ENCODE results near the gene NAPA.

Gene NAPA

DNA sequence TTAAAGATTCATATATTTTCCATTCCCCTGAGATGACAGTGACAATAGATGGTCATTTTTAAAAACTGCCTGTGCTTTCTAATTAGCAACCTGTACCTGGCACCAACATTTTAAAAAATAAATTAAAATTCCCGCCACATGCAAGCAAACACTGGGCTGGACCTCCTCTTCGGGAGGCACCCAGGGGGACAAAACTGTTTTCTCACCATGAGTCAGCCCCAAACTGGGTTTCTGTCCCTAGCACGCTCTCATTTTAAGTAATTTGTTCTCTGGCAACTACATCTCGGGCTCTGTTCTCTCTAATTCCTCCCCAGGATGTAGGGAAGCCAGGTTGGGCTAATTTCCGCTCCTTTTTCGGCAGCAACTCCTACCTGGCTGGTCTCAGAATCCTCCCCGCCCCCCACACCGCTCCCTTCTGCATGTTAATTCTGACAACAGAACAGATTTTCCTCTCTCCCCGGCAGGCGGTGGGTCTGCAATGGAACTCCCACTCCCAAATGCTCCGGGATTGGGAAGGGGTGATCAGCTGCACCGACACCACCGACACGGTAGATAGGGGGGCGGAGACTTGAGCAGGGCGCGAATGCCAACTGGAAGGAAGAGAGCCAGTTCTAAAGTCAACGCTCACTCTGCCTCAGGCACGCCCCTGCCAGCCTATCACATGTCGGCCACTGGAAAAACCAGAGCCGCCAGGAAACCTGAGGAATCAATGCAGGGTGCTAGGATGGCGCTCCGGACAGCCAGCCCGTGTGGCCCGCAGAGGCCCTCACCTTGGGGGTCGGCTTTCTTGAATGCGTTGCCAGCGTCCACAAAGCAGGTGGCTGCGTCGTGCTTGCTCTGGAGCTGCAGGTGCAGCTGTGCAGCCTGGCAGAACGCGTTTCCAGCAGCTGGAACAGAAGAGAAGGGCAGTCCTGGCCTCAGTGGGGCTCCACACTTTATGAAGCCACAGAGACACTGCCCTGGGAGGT is 14.7 kb downstream of the NAPA start:
- DNase-seq (ENCODE audit: low read depth) = no peak

DNA sequence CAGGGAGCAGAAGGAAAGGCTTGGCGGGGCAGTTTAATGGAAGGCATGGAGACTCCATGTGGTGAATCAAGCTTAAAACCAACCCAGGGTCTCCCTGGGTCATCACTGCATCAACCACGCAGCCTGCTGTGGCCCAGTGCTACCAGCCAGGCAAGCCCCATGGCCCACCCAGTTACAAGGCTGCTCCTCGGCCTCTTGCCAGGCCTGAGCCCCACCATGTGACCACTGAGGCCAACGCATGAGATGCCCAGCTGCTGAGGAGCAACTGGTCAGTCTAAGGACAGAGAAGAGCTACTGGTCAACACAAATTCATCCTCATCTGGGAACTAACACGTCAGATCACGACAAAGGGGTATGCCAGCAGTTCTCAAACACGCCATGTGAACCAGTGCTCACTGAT is 15.5 kb downstream of the NAPA start:
- no peak for DNase-seq (ENCODE audit: low read depth)

DNA sequence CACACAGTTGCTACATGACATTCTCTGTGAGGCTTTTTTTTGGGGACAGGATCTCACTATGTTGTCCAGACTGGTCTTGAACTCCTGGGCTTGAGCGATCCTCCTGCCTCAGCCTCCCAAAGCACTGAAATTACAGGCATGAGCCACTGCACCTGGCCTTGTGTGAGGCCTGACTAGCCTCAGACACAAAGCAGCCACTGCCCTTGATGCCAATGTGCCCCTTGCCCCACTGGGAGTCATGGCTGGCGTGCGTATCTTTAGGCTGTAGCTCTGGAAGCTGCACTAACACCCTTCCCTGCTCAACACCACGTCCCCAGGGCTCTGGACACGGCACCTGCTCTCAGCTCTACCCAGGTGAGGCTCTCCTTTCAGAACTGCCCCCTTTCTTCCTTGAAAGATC is 16.3 kb downstream of the NAPA start:
- no peak for DNase-seq (ENCODE audit: low read depth)

DNA sequence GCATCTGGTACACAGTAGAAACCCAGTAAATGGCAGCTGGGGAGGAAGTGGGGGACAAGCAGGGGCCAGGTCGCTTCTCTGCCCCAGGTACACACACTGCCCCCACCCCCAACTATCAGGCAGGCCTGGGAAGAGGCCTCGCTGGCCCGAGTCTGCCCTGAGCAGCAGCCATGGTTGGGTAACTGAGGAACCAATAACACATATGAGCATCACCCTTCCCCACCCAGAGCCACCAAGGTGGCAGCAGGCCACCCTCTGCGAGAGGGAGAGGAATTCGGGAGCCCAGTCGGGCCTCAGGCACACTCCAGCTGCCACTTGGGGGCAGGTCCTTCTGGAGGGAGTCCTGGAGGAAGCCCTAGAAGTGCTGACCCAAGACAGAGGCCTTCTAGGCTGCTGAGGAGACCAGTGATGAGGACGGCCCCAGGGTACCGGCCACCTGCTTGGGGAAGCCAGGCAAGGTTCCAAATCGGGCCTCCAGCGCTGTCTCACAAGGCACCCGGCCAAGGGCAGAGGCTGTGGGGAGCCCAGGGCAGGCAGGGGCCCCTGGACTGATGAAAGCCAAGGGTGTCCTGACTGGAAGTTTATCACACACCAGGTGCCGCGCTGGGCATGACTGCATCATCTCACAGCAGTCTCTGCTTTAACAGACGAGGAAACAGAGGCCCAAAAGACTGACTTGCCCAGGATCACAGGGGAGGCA is 16.9 kb downstream of the NAPA start:
- DNase-seq (ENCODE audit: low read depth) = no peak

DNA sequence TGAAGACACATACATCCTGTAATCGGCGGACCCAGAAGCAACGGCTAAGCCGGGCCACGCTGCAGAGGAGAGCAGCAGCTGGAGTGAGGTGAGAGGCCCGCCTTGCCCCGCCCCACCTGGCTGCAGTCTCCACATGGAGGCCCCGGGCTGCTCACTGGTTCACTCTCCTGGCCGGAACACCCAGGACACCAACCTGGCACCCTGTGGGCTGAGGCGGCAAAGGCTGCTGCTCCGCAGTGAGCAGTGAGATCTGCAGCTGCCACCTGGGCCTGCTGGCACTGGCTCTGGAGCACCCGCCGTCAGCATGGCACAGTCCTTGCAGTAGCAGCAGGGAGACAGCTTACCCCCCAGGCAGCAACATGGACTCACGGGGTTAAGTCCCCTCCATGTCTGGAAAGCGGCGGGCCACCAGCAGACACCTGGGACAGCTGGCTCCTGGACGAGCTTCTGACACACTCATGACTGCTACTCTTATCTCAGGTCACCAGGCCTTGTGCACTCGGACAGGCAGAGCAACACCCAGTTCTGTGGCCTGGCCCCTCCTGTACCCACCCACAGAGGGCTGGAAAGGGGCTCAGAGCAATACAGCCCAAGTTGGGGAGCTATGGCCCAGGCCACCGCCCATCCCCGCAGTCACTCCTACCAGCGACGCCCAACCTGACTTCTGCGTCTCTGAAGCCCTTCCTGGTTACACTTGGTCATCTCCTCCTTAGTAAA is 17.7 kb downstream of the NAPA start:
- DNase-seq (ENCODE audit: low read depth) = no peak

DNA sequence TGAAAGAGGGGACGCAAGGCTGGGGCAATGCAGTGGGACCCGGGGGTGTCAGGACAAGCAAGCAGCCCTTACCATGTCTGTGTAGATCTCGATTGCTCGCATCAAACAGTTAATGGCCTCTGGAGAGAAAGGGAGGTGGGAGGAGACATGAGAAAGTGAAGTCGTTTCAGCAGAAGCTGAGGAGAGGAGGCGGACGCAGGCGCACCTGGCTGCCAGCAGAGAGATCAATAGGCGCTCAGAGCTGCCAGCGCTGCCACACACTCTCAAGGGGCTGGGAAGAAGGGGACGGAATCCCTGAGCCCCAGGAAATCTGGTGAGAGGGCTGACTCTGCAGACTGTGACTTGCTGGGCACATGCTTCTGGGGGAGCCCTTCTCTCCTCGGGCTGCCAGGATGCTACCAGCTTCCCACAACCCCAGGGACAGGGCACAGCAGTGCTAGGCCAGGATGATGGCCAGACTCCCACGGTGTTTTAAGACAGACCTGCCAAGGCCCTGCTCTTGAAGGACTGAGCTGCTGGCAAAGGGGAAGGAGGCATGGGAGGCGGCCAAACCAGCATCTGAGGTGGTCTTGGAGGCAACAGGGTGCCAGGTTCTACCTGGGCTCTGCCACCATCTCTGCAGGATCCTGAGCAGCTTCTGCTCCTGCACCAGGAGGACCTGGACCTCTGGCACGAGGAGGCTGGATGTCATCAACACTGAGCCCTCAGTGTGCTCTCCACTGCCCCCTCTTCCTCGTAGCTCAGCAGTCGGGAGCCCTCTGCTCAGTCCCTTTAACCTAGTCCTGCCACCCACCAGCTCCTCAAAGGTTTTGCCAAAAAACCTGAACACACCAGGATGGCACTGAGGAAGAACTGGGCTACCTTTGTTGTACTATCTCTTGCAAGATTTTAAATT is 19.1 kb downstream of the NAPA start:
- no peak for DNase-seq (ENCODE audit: low read depth)

DNA sequence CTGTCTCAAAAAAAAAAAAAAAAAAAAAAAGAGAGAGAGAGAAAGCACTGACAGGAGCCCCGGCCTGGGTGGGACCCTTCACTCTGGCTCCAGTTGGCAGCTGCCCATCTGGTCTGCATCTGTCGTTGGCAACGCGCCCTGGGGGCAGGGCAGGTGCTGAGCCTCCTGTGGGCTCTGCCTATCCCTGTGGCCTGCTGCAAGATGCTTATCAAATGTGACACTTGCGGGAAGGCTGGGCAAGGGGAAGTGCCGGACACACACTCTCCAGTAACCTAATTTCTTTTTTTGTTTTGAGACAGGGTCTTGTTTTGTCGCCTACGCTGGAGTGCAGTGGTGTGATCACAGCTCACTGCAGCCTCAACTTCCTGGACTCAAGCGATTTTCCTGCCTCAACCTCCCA is 20.1 kb downstream of the NAPA start:
- DNase-seq (ENCODE audit: low read depth) = no peak

DNA sequence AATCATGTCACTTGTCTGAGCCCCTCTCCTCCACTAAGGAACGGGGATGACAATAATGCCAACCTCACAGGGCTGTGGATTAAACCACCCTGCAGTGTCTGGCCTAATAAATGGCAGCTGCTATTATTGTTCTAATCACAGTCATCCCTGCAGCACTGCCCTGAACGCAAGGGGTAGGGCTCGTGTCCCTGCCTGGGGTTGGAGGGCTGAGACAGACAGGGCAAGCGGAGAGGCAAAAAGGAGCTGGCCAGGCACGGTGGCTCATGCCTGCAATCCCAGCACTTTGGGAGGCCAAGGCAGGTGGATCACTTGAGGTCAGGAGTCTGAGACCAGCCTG is 20.7 kb downstream of the NAPA start:
- DNase-seq (ENCODE audit: low read depth) = no peak

DNA sequence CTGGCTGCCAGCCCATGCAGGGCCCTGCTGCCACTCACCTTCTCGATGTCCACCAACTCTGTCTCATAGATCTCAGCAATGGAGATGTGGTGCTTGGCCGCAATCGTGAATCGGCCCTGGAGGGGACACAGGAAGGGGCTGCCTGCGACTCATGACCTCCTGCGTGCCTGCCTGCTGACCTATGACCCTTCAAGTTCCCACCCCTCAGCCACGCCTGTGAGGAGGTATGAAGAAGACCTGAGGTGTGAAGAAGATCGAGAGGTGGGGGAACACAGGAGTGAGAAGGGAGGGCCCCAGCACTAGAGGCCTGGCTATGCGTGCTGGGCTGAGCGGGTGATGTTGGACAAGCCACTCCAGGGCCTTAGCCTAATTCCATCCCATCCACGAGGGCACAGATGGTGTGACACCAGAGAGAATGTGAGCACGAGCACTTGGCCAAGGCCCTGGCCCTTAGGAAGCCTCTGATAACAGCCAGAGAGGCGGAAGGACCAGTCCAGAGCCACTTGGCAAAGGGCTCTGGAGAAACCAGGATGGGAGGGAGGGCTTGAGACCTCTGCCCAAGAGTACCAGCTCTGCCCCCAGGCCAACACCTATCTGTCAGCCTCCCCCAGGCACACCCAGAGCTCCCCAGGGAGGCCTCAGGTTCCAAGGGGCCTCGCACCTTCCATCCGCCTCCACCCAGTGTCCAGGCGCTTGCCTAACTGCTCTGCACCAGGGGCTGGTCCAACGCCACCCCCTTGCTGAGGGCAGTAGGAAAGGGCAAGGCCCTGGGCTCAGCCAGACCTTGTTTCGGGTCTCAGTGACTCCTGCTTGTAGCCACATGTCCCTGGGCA is 21.3 kb downstream of the NAPA start:
- DNase-seq (ENCODE audit: low read depth) = no peak

DNA sequence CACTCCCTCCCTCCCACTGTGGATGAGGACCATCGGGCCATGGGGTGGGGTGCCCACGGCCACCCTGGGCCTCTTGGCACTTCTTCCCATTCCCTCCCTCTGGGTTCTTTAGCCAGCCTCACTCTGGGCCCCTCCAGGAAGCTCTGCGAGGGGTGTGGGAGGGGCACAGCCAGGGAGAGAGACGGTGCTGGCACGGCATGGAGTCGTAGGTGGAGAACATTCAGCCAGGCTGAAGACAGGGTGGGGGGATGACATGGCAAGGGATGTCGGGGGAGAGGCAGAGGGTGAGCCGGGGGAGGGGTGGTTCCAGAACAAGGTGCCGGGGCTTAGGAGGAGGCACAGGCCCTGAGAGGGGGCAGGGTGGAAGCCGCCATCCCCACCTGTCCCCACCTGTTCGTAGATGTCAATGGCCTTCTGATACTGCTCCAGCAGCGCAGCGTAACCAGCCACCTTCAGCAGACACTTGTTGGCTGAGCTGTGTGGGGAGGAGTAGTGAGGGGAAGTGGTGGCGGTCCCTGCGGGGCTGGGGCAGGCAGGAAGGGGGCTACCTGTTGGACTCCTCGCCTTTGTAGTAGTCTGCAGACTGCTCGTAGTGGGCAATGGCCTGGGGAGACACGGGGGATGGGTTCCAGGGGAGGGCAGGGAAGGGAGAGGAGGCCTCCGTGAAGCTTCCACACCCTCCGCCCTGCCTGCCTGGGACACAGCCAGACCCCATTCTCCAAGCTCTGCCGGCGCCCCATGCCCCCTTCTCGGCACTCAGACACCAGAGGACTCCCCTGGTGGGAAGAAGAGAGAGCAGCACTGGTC is 22.1 kb downstream of the NAPA start:
- no peak for DNase-seq (ENCODE audit: low read depth)

DNA sequence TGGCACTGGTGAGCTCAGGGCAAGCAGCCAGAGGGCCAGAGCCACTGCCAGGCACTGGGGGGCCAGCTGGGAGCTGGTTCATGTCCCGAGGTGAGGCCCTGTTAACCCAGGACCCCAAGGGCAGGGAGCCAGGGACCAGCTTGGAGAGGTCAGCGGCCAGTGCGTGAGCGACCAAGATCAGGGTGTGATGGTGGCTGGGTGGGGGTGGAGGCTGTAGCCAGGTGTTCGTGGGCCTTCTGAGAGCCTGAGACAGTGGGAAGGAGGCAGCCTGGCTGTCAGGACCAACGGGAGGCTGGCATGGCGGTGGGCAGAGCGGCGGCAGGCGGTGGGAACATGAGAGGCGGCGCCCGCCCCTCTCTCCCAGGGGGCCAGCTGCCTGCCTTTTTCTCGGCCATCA is 22.7 kb downstream of the NAPA start:
- no peak for DNase-seq (ENCODE audit: low read depth)

DNA sequence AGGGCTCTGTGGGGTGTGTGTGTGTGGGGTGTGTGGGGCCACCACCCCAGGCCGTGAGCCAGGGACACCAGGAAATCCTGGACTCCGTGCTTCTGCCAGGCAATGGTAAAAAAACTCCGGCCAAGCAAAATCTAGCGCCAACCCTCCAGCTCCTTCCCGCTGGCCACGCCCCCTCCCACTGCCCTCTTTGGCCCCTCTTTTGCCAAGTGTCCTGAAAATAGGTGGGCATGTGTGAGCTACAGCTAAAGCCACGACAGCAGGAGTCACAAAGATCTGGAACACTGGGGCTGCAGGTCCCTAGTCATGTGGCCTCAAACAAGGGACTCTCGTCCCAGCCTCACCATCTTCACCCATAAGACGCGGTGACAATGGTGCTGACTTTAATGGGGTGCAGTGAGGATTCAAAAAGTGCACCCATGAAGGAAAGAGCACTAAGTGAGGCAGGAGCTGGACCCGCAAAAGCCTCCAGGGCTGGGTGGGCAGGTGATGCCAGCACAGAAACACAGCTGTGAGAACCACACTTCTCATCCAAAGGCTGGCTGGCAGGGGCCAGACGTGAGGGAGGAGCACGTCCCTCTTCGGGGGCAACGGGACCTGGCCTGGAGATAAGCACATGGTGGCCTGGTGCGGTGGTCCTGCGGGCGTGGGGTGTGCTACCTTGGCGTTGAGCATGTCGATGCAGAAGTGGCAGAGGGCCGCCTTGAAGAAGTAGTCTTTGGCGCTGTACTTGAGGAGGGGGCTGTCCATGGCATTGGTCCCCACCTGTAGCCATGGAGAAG is 23.3 kb downstream of the NAPA start:
- no peak for DNase-seq (ENCODE audit: low read depth)

DNA sequence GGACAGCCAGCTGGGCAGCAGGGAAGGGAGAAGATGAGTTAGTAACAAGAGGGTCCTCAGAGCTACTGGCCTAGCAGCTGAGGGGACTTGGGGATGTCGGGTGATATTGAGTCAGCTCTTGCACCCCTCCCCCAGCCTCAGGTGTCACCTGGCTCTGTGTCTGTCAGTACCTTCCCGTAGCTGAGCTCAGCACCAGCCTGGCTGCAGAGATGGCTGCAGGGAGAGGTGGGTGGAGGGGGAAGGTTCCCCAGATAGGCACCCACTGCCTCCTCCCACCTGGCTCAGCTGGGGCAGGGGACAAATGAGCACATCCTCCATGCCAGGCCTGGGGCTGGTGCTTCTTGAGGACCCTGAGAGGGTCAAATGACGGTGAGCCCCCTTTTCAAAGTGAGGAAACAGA is 24.0 kb downstream of the NAPA start:
- DNase-seq (ENCODE audit: low read depth) = no peak

DNA sequence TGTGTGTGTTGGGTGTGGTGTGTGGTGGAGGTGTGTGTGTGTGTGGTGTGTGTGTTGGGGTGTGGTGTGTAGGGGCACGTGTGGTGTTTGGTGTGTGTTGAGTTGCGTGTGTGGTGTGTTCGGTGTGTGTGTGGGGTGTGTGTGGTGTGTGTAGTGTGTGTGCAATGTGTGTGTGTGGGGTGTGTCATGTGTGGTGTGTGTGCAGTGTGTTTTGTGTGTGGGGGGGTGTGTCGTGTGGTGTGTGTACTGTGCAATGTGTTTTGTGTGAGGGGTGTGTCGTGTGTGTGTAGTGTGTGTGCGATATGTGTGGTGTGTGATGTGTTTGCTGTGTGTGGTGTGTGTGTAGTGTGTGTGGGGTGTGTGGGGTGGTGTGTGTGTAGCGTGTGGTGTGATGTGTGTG is 24.8 kb downstream of the NAPA start:
- DNase-seq (ENCODE audit: low read depth) = no peak

DNA sequence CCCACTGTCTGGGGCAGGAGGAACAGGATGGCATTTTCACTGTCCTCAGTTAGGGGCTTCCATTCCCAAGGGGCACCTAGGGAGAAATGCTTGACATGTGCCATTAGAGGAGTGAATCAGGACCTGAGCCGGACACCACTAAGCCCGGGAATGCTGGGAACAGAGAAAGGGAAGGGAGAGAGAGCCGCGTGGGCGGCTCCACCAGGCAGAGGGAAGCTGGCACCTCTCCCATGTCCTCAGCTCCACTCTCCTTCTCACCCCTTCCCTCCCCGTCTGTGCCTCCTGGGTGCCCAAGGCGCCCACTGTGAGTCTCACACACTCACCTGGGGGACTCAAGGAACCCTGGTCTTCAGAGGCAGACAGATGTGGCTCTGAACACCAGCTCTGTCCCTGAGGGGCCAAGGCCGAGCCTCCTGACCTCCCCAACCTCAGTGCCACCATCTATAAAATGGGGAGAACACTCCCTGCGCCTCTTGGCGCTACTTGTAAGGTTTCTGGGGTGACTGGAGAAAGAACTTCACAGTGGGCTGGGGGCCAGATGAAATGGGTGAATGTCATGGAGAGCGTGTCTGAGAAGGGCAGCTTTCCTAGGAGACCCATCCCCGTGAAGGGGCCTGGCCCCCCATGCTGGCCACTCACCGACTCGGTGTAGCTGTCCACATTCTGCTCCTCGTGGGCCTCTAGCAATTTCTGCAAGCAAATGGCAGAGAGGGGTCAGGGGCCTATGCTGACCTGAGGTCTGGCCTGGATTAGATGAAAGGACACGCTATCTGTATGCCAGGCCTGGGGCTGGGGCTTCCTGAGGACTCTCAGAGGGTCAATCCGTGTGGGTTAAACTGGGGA is 25.6 kb downstream of the NAPA start:
- DNase-seq (ENCODE audit: low read depth) = no peak

DNA sequence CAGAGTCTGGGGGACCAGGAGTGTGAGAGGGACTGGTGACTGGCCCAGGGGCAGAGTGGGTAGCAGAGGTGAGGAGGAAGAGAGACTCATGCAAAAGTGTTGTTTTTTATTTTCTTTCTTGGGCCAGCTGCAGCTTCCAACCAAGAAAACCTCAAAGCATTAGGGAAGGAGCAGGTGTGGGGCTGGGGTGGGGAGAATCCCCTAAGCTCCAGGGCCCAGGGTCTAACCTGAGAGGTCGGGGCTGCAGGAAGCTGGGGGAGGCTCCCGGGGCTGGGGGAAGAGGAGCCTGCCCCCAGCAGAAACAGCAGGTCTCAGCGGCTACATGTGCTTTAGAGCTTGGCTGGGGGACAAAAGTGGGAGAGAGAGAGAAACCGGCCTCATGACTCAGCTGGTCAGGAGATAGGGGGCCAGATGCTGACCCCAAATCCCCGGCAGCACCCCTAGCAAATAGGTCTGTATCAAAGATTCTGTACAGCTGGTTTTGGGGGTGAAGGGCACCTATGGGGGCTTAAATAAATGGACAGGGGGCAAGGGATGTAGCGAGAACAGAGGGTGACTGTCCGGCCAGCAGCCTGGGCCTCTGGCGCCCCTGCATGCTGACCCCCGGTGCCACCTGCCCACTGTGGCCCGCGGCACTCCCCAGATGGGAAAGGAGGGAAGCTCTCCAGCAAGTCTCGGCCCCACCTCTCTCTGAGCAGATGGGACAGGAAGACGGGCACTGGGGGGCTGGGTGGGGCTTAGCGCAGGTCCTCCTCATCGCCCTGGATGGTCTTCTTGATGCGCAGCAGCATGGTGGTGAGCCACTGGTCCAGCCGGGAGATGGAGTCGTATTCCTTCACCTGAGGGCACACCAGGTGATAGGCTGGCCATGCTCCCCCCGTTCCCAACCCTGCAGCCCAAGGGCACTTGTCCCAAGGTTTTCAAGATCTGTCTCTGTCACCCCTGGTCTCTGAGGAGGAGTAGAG is 27.0 kb downstream of the NAPA start:
- DNase-seq (ENCODE audit: low read depth) = no peak

DNA sequence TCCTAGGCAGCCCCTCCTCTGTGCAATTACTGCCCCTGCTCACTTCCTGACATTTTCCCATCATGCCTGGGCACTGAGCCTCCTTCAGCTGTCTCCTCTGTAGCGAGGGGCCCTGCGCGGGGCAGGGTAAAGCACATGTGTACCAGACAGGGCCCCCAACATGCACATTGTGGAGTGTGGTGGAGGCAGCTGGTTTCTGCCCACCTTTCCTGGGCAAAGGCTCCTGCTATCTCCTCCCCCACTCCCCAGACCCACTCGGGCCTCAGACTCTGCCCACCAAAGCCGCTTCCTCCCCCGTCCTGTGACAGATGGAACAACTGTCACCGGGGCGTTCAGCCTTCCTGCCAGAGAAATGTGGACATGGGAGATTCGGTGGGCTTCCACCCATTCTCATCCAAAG is 28.0 kb downstream of the NAPA start:
- DNase-seq (ENCODE audit: low read depth) = no peak
